Measurements from ENCODE around the gene QRFP. TPM values are rescaled to one million over a fixed set of nuclear protein-coding genes. Genes with fewer than 3 reads are reported as not detected.

QRFP gene
- total RNA-seq, 1 experiment from 2014 or later, result not detected

GRCh38 chr9:130903194-130904069, 6.8 kb upstream of the QRFP start:
- Mint-ChIP-seq H3K4me1 (ENCODE audit: insufficient read depth, unreplicated experiment) (no peaks in the 10 kb centered on the region), H3K27me3 (ENCODE audit: insufficient read depth, unreplicated experiment) (peaks cover 23% of the 10 kb centered on the region), H3K4me3 (ENCODE audit: unreplicated experiment) (no peak overlapping the region), H3K36me3 (ENCODE audit: insufficient read depth, unreplicated experiment) (peaks cover 8% of the 10 kb centered on the region), H3K9me3 (ENCODE audit: unreplicated experiment) (no peaks in the 10 kb centered on the region), H3K27ac (ENCODE audit: low read depth, unreplicated experiment) (no peak overlapping the region)
- TF ChIP-seq, protein P1, sequence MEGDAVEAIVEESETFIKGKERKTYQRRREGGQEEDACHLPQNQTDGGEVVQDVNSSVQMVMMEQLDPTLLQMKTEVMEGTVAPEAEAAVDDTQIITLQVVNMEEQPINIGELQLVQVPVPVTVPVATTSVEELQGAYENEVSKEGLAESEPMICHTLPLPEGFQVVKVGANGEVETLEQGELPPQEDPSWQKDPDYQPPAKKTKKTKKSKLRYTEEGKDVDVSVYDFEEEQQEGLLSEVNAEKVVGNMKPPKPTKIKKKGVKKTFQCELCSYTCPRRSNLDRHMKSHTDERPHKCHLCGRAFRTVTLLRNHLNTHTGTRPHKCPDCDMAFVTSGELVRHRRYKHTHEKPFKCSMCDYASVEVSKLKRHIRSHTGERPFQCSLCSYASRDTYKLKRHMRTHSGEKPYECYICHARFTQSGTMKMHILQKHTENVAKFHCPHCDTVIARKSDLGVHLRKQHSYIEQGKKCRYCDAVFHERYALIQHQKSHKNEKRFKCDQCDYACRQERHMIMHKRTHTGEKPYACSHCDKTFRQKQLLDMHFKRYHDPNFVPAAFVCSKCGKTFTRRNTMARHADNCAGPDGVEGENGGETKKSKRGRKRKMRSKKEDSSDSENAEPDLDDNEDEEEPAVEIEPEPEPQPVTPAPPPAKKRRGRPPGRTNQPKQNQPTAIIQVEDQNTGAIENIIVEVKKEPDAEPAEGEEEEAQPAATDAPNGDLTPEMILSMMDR (IDR thresholded peaks at IDR 0.05; ENCODE audit: unreplicated experiment), result no peak
- intact Hi-C loops (cut with micrococcal nuclease), result no loop called here
- no TSS peak for BruUV-seq (replicated peaks)
- DNase-seq (ENCODE audit: unreplicated experiment), result no peak
- CTCF ChIA-PET, result no interaction called here
- POLR2A ChIA-PET, result interaction anchor here (0.6 to 1.0 kb wide), 2 partner anchors 176 to 1432 kb away, joined by 4 read pairs; no protein-coding TSS in a partner anchor

DNA sequence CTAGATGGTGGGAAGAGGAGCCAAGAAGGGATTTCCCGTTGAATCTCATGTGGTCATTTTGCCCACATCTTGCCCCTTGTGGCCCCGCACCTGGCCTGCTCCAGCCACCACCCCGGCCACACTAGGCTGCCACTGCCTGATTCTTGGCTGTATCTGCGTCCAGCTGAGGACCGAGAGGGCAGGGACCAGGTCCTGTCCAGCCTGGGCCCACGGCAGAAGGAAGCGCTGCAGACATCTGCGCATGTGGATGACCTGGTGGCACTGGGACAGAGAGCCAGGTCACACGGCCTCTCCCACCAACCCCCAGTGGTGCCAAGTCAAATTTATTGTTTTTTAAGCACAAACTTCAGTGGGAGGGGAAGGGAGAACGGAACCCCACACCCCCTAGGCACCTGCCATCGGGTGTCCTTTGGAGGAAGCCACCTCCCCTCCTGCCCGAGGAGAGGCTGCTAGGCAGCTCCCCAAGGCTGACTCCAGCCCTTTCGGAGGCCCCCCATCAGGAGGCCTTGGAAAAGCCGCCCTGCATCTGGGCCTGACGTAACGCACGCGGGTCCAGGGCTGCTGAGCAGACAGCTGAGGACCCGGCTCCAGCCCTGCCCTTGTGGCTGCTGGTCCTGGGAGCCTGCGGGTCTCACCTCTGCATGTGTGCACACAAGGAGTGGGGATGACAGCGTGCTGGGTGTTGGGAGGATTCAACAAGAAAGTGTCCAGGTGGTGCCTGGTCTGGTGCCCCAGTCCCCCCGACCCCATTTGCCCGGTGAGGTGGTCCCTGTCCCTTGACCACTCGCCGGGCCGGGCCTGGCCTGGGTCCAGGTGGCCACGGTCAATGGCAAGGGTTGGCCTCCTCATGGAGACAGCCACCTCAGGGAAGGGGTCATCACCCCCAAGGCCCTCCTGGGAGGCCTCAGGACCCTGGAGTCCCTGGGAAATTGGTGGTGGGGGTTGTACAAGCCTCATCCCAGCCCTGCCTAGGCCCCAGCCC, 5.9 kb upstream of the QRFP start:
- no peak overlapping the region for H3K4me3 Mint-ChIP-seq (ENCODE audit: unreplicated experiment)
- intact Hi-C loops (cut with micrococcal nuclease), result no loop called here
- no peaks in the 10 kb centered on the region for H3K9me3 Mint-ChIP-seq (ENCODE audit: unreplicated experiment)
- POLR2A ChIA-PET, result interaction anchor here (0.6 kb wide), 1 partner anchor 1431 kb away, joined by 4 read pairs; no protein-coding TSS in a partner anchor
- TF ChIP-seq, protein P1 (IDR thresholded peaks at IDR 0.05; ENCODE audit: unreplicated experiment), result no peak
- no peaks in the 10 kb centered on the region for H3K4me1 Mint-ChIP-seq (ENCODE audit: insufficient read depth, unreplicated experiment)
- BruUV-seq (replicated peaks), result no TSS peak
- H3K36me3 Mint-ChIP-seq (ENCODE audit: insufficient read depth, unreplicated experiment), result peaks cover 7% of the 10 kb centered on the region
- DNase-seq (ENCODE audit: unreplicated experiment), result no peak
- peaks cover 14% of the 10 kb centered on the region for H3K27me3 Mint-ChIP-seq (ENCODE audit: insufficient read depth, unreplicated experiment)
- CTCF ChIA-PET, result interaction anchor here (0.6 kb wide), 2 partner anchors 10 to 46 kb away, joined by 3 read pairs; no protein-coding TSS in a partner anchor
- no peak overlapping the region for H3K27ac Mint-ChIP-seq (ENCODE audit: low read depth, unreplicated experiment)

GRCh38 chr9:130901498-130902203, 5.0 kb upstream of the QRFP start:
- no peak overlapping the region for H3K4me3 Mint-ChIP-seq (ENCODE audit: unreplicated experiment)
- ChIA-PET POLR2A (no interaction called here), CTCF (interaction anchor here (0.6 to 1.7 kb wide), 5 partner anchors 11 to 125 kb away, joined by 3 to 4 read pairs (median 4); no protein-coding TSS in a partner anchor)
- H3K4me1 Mint-ChIP-seq (ENCODE audit: insufficient read depth, unreplicated experiment), result no peaks in the 10 kb centered on the region
- H3K9me3 Mint-ChIP-seq (ENCODE audit: unreplicated experiment), result no peaks in the 10 kb centered on the region
- peaks cover 12% of the 10 kb centered on the region for H3K27me3 Mint-ChIP-seq (ENCODE audit: insufficient read depth, unreplicated experiment)
- BruUV-seq (replicated peaks), result no TSS peak
- TF ChIP-seq, protein P1 (IDR thresholded peaks at IDR 0.05; ENCODE audit: unreplicated experiment), result no peak
- H3K27ac Mint-ChIP-seq (ENCODE audit: low read depth, unreplicated experiment), result no peak overlapping the region
- no peak for DNase-seq (ENCODE audit: unreplicated experiment)
- intact Hi-C loops (cut with micrococcal nuclease), result no loop called here
- peaks cover 7% of the 10 kb centered on the region for H3K36me3 Mint-ChIP-seq (ENCODE audit: insufficient read depth, unreplicated experiment)

Data from MCF 10A (cell line).